ENCODE data around the gene ZNF652.
A peak's percentile ranks its signal among the peaks of the same experiment; 100 is the strongest.

The ZNF652 gene

DNA sequence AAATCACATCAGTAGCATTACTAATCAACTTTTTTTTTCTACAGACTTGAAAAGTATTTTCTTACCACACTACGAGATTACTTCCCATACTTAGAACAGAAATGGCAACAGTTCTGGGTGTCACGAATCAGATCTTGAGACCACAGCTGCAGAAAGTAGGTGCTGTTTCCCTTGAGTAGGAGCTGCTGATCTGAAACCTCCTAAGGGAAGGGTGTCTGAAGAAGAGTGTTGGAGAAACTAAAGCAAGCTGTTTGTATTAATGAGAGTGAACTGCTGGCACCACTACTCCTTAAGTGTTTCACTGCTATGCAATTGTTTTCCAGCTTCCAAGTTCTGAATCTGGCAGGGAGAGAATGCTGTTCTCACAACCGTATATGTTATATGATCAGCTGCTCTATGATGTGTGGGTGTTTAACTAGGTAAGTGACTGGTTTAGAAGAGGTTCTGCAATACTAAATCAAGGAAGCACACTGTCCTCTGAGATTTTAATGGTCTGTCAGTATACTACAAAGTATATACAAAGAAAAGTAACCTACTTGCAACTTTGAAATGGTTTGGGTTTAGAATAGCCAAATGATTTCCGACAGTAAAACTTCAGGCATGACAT is 3.3 kb downstream of the ZNF652 start:
- H3K9ac ChIP-seq (ENCODE audit: low read length), result no peak overlapping the region
- peaks cover 4% of the 10 kb centered on the region; the same call in 1 of the 2 replicates for H4K20me1 ChIP-seq (ENCODE audit: low read depth, low read length)
- no peak overlapping the region for H3K27ac ChIP-seq (ENCODE audit: low read depth, low read length)

DNA sequence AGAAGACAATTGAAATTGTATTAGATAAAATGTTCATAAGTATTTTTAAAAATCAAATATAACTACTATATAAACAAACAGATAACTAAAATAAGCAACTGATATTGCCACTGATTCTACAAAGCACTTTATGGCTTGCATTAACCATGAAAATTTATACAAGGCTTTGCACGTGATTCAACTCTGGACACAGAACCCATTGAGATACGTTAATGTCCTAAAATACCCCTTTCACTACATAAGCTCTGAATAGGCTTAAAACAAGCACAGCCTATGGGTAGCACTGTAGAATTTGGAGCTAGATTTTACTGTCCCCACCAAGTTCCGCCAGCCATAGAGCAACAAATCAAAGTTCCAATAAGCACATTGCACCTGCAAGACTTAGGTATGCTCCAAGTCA is 4.5 kb downstream of the ZNF652 start:
- no peaks in the 10 kb centered on the region for H3K36me3 ChIP-seq (ENCODE audit: low read length)
- no peaks in the 10 kb centered on the region for H3K27me3 ChIP-seq (ENCODE audit: low read length)
- H3K9me3 ChIP-seq (ENCODE audit: insufficient read depth, low read length), result no peaks in the 10 kb centered on the region
- H2AFZ ChIP-seq (ENCODE audit: low read depth, low read length, severe bottlenecking), result no peak overlapping the region
- H3K4me2 ChIP-seq (ENCODE audit: low read depth, low read length, poor library complexity, severe bottlenecking), result no peak overlapping the region
- no peak overlapping the region for H3K9ac ChIP-seq (ENCODE audit: low read length)
- H3K79me2 ChIP-seq (ENCODE audit: insufficient read depth, low read length), result peaks cover 87% of the 10 kb centered on the region
- H3K4me3 ChIP-seq (ENCODE audit: insufficient read depth, low read length, poor library complexity, severe bottlenecking), result no peak overlapping the region
- H3K27ac ChIP-seq (ENCODE audit: low read depth, low read length), result no peak overlapping the region
- TF ChIP-seq, protein P1, sequence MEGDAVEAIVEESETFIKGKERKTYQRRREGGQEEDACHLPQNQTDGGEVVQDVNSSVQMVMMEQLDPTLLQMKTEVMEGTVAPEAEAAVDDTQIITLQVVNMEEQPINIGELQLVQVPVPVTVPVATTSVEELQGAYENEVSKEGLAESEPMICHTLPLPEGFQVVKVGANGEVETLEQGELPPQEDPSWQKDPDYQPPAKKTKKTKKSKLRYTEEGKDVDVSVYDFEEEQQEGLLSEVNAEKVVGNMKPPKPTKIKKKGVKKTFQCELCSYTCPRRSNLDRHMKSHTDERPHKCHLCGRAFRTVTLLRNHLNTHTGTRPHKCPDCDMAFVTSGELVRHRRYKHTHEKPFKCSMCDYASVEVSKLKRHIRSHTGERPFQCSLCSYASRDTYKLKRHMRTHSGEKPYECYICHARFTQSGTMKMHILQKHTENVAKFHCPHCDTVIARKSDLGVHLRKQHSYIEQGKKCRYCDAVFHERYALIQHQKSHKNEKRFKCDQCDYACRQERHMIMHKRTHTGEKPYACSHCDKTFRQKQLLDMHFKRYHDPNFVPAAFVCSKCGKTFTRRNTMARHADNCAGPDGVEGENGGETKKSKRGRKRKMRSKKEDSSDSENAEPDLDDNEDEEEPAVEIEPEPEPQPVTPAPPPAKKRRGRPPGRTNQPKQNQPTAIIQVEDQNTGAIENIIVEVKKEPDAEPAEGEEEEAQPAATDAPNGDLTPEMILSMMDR (IDR thresholded peaks at IDR 0.05; ENCODE audit: insufficient read depth, low read length, poor library complexity, severe bottlenecking), result no peak
- TF ChIP-seq EZH2phosphoT487 (conservative IDR thresholded peaks at IDR 0.05; ENCODE audit: low read length), result no peak
- peaks cover 4% of the 10 kb centered on the region; the same call in 1 of the 2 replicates for H3F3A ChIP-seq (ENCODE audit: insufficient read depth)
- H4K20me1 ChIP-seq (ENCODE audit: low read depth, low read length), result peaks cover 7% of the 10 kb centered on the region; the same call in 1 of the 2 replicates
- no peaks in the 10 kb centered on the region for H3K9me2 ChIP-seq (replicated peaks; ENCODE audit: insufficient read depth, low read length)

More for the DNA sequence above, 3.3 kb downstream of the ZNF652 start:
- Histone ChIP-seq H3F3A (ENCODE audit: insufficient read depth) (peaks cover 4% of the 10 kb centered on the region; the same call in 1 of the 2 replicates), H3K9me2 (replicated peaks; ENCODE audit: insufficient read depth, low read length) (no peaks in the 10 kb centered on the region), H3K36me3 (ENCODE audit: low read length) (no peaks in the 10 kb centered on the region), H3K79me2 (ENCODE audit: insufficient read depth, low read length) (peaks cover 75% of the 10 kb centered on the region), H2AFZ (ENCODE audit: low read depth, low read length, severe bottlenecking) (no peak overlapping the region), H3K27me3 (ENCODE audit: low read length) (no peaks in the 10 kb centered on the region), H3K4me3 (ENCODE audit: insufficient read depth, low read length, poor library complexity, severe bottlenecking) (no peak overlapping the region), H3K4me2 (ENCODE audit: low read depth, low read length, poor library complexity, severe bottlenecking) (peak overlapping the region; percentile 76), H3K9me3 (ENCODE audit: insufficient read depth, low read length) (no peaks in the 10 kb centered on the region)
- TF ChIP-seq, protein P1 (IDR thresholded peaks at IDR 0.05; ENCODE audit: insufficient read depth, low read length, poor library complexity, severe bottlenecking), result no peak
- TF ChIP-seq EZH2phosphoT487 (conservative IDR thresholded peaks at IDR 0.05; ENCODE audit: low read length), result no peak

- Histone ChIP-seq H3K79me2 (ENCODE audit: insufficient read depth, low read length) (peaks cover 95% of the 10 kb centered on the region), H3K36me3 (ENCODE audit: low read length) (no peaks in the 10 kb centered on the region), H3K9me2 (replicated peaks; ENCODE audit: insufficient read depth, low read length) (no peaks in the 10 kb centered on the region), H3K4me2 (ENCODE audit: low read depth, low read length, poor library complexity, severe bottlenecking) (no peak overlapping the region), H4K20me1 (ENCODE audit: low read depth, low read length) (peaks cover 7% of the 10 kb centered on the region; the same call in 1 of the 2 replicates), H3K9ac (ENCODE audit: low read length) (no peak overlapping the region), H2AFZ (ENCODE audit: low read depth, low read length, severe bottlenecking) (no peak overlapping the region), H3K9me3 (ENCODE audit: insufficient read depth, low read length) (no peaks in the 10 kb centered on the region), H3K27me3 (ENCODE audit: low read length) (no peaks in the 10 kb centered on the region), H3F3A (ENCODE audit: insufficient read depth) (peaks cover 4% of the 10 kb centered on the region; the same call in 1 of the 2 replicates), H3K4me3 (ENCODE audit: insufficient read depth, low read length, poor library complexity, severe bottlenecking) (no peak overlapping the region), H3K27ac (ENCODE audit: low read depth, low read length) (no peak overlapping the region)
- TF ChIP-seq, protein P1 (IDR thresholded peaks at IDR 0.05; ENCODE audit: insufficient read depth, low read length, poor library complexity, severe bottlenecking), result no peak
- no peak for TF ChIP-seq EZH2phosphoT487 (conservative IDR thresholded peaks at IDR 0.05; ENCODE audit: low read length)
These were observed 5.7 kb downstream of the ZNF652 start for GRCh38 chr17:49356320-49356719.
